HepG2 (cell line): Measurements from ENCODE around the gene SRP68. TPM values are rescaled to one million over a fixed set of nuclear protein-coding genes. Genes with fewer than 3 reads are reported as not detected.

ENCODE experiments used
- AGO2 ChIP-seq: fragments of 200-400 bp; formaldehyde crosslinking; optimal IDR thresholded peaks from 2 replicates; pipeline ENCODE3; 2017; ENCODE audit warnings: mild to moderate bottlenecking, low read depth, low read length, moderate library complexity
- GTF3A ChIP-seq: sonication (generic); formaldehyde crosslinking; conservative IDR thresholded peaks from 2 replicates; pipeline ENCODE4 v1.4.0; 2020; ENCODE audit warnings: mild to moderate bottlenecking, missing genetic modification reagents
- JUNB ChIP-seq: sonication (generic); formaldehyde crosslinking; IDR thresholded peaks from 2 replicates; pipeline ENCODE4 v1.8.0; 2022; ENCODE audit warnings: missing genetic modification reagents, mild to moderate bottlenecking, borderline replicate concordance
- KDM5B ChIP-seq: sonication (generic); formaldehyde crosslinking; IDR thresholded peaks from 2 replicates; pipeline ENCODE4 v1.4.0; 2020; ENCODE audit warnings: missing genetic modification reagents, mild to moderate bottlenecking, borderline replicate concordance
- MIER2 ChIP-seq: IDR thresholded peaks from 2 replicates; pipeline ENCODE4 v1.6.1; 2016; ENCODE audit warnings: missing biosample characterization, missing genetic modification reagents
- SIX1 ChIP-seq: sonication (generic); formaldehyde crosslinking; IDR thresholded peaks from 2 replicates; pipeline ENCODE4 v1.4.0; 2020; ENCODE audit warnings: missing genetic modification reagents, borderline replicate concordance
- SRY ChIP-seq: sonication (generic); formaldehyde crosslinking; IDR thresholded peaks from 2 replicates; pipeline ENCODE4 v1.8.0; 2022; ENCODE audit warnings: mild to moderate bottlenecking, missing genetic modification reagents
- TSC22D2 ChIP-seq: sonication (generic); formaldehyde crosslinking; IDR thresholded peaks from 2 replicates; pipeline ENCODE4 v1.5.1; 2020; ENCODE audit warnings: missing genetic modification reagents, mild to moderate bottlenecking, borderline replicate concordance
- ZNF180 ChIP-seq: sonication (generic); formaldehyde crosslinking; IDR thresholded peaks from 2 replicates; pipeline ENCODE4 v1.4.0; 2020; ENCODE audit warnings: low read depth, missing genetic modification reagents, borderline replicate concordance
- ZNF329 ChIP-seq: sonication (generic); formaldehyde crosslinking; IDR thresholded peaks from 2 replicates; pipeline ENCODE4 v1.9.0; 2021; ENCODE audit warnings: low read depth, mild to moderate bottlenecking, missing genetic modification reagents
- ZNF335 ChIP-seq: sonication (generic); formaldehyde crosslinking; IDR thresholded peaks from 2 replicates; pipeline ENCODE4 v1.4.0; 2020; ENCODE audit warnings: missing genetic modification reagents
- ZNF619 ChIP-seq: sonication (generic); formaldehyde crosslinking; IDR thresholded peaks from 2 replicates; pipeline ENCODE4 v1.4.0; 2020; ENCODE audit warnings: mild to moderate bottlenecking, missing genetic modification reagents
- ZNF629 ChIP-seq: sonication (generic); formaldehyde crosslinking; conservative IDR thresholded peaks from 2 replicates; pipeline ENCODE4 v1.5.0; 2020; ENCODE audit warnings: missing genetic modification reagents
- polyA plus RNA-seq, 8 experiments: library from polyadenylated mRNA; depleted of rRNA in 3 of 8; stranded (reverse) in 7 of 8; unstranded in 1 of 8; fragments of >200 nt; fragmentation: Illumina TruSeq in 4 of 8; extraction: Trizol in 4 of 8; gene quantifications; 2 replicates each; pipeline versions ENCODE4 v1.2.1 to v1.2.3, GENCODE V29; 2011 to 2016; ENCODE audit warnings: low read depth in 4 of 8, missing spikeins in 1 of 8, mixed read lengths in 1 of 8; ENCODE audit not compliant: insufficient read depth in 1 of 8
- total RNA-seq, 5 experiments: library from RNA; depleted of rRNA; stranded (reverse); fragments of >200 nt; fragmentation: Illumina TruSeq; extraction: Trizol; gene quantifications; 2 replicates each; pipeline ENCODE4 v1.2.3, GENCODE V29; 2016; ENCODE audit warnings: low read depth in 1 of 5
- TF ChIP-seq, protein P1 (sequence below): sonication (generic); formaldehyde crosslinking; IDR thresholded peaks from 2 replicates; pipeline ENCODE4 v1.4.0; 2020; ENCODE audit warnings: mild to moderate bottlenecking, missing genetic modification reagents
- TF ChIP-seq, protein P2 (sequence below): sonication (generic); formaldehyde crosslinking; conservative IDR thresholded peaks from 2 replicates; pipeline ENCODE4 v1.4.0; 2020; ENCODE audit warnings: missing genetic modification reagents
- TF ChIP-seq, protein P3 (sequence below): sonication (generic); formaldehyde crosslinking; IDR thresholded peaks from 2 replicates; pipeline ENCODE4 v1.5.1; 2020; ENCODE audit warnings: missing genetic modification reagents, mild to moderate bottlenecking, borderline replicate concordance
- TF ChIP-seq, protein P4 (sequence below): sonication (generic); formaldehyde crosslinking; IDR thresholded peaks from 2 replicates; pipeline ENCODE4 v1.9.0; 2021; ENCODE audit warnings: missing genetic modification reagents, borderline replicate concordance
- TF ChIP-seq, protein P5 (sequence below): sonication (generic); formaldehyde crosslinking; IDR thresholded peaks from 2 replicates; pipeline ENCODE4 v1.4.0; 2020; ENCODE audit warnings: missing genetic modification reagents
- TF ChIP-seq, protein P6 (sequence below), 2 experiments: fragments of 450-650 bp in 1 of 2; sonication (generic) in 1 of 2; formaldehyde crosslinking; IDR thresholded peaks; 2 replicates each; pipeline versions ENCODE4 v1.5.0 to v1.8.0; 2020 to 2022; ENCODE audit warnings: mild to moderate bottlenecking in 1 of 2, missing genetic modification reagents in 1 of 2

Gene SRP68
- total and polyA plus RNA-seq, 2 of the 13 experiments (the other 11 are each of a cell fraction or from before 2014, with no cell fraction given), result 39.8 to 74.3 TPM

DNA sequence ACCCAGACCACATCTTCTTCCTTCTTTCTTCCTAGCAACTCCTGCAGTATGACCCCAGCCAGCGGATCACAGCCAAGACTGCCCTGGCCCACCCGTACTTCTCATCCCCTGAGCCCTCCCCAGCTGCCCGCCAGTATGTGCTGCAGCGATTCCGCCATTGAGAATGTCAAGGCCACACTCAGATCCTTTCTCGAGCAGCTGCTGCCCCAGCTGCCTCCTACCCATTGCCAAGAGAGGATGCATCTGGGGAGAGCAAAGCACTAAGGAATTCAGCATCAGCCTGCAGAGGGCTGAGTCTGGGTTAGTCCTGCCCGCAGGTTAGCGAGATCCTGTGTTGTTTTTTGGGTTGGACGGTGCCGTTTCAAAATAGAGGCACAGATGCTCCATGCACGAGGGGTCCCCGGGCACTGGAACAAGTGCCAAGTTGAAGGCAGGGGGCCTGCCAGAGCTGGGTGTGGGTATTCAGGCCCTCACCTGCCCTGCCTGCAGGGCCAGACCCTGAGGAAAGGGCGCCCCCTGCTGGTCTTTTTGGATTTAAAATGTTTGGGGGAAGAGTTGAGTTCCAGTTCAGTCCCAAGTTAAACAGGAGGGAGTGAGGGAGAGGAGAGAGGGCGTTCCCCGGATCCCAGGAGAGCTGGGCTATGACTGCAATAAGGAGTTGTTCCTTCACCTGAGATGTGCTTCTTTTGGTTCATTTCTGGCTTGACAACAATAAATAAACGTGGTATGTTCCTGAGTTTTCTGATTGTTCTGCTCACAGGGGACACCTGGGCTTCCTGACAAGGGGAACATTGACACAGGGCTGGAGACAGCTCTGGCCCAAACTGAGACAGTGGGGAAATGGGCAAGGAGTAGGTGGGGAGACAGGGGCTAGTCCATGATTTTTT, 66.8 kb downstream of the SRP68 start (continued):
- TF ChIP-seq, protein P1, sequence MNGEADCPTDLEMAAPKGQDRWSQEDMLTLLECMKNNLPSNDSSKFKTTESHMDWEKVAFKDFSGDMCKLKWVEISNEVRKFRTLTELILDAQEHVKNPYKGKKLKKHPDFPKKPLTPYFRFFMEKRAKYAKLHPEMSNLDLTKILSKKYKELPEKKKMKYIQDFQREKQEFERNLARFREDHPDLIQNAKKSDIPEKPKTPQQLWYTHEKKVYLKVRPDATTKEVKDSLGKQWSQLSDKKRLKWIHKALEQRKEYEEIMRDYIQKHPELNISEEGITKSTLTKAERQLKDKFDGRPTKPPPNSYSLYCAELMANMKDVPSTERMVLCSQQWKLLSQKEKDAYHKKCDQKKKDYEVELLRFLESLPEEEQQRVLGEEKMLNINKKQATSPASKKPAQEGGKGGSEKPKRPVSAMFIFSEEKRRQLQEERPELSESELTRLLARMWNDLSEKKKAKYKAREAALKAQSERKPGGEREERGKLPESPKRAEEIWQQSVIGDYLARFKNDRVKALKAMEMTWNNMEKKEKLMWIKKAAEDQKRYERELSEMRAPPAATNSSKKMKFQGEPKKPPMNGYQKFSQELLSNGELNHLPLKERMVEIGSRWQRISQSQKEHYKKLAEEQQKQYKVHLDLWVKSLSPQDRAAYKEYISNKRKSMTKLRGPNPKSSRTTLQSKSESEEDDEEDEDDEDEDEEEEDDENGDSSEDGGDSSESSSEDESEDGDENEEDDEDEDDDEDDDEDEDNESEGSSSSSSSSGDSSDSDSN (CRISPR knock-in tag), result no peak
- TF ChIP-seq, protein P2, sequence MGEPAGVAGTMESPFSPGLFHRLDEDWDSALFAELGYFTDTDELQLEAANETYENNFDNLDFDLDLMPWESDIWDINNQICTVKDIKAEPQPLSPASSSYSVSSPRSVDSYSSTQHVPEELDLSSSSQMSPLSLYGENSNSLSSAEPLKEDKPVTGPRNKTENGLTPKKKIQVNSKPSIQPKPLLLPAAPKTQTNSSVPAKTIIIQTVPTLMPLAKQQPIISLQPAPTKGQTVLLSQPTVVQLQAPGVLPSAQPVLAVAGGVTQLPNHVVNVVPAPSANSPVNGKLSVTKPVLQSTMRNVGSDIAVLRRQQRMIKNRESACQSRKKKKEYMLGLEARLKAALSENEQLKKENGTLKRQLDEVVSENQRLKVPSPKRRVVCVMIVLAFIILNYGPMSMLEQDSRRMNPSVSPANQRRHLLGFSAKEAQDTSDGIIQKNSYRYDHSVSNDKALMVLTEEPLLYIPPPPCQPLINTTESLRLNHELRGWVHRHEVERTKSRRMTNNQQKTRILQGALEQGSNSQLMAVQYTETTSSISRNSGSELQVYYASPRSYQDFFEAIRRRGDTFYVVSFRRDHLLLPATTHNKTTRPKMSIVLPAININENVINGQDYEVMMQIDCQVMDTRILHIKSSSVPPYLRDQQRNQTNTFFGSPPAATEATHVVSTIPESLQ (CRISPR knock-in tag), result peak; percentile 79; the same call in 1 of the 2 replicates
- no peak for TF ChIP-seq SIX1
- TF ChIP-seq ZNF629 (CRISPR knock-in tag), result no peak
- TF ChIP-seq MIER2, result no peak
- no peak for TF ChIP-seq GTF3A (CRISPR knock-in tag)
- TF ChIP-seq, protein P3, sequence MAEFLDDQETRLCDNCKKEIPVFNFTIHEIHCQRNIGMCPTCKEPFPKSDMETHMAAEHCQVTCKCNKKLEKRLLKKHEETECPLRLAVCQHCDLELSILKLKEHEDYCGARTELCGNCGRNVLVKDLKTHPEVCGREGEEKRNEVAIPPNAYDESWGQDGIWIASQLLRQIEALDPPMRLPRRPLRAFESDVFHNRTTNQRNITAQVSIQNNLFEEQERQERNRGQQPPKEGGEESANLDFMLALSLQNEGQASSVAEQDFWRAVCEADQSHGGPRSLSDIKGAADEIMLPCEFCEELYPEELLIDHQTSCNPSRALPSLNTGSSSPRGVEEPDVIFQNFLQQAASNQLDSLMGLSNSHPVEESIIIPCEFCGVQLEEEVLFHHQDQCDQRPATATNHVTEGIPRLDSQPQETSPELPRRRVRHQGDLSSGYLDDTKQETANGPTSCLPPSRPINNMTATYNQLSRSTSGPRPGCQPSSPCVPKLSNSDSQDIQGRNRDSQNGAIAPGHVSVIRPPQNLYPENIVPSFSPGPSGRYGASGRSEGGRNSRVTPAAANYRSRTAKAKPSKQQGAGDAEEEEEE (CRISPR knock-in tag), result no peak
- TF ChIP-seq ZNF180, result no peak
- peak; percentile 32; the same call in 1 of the 2 replicates for TF ChIP-seq KDM5B
- TF ChIP-seq ZNF619 (CRISPR knock-in tag), result peak; percentile 42; the same call in 1 of the 2 replicates
- TF ChIP-seq SRY, result no peak; the same call in 1 of the 2 replicates
- TF ChIP-seq TSC22D2 (CRISPR knock-in tag), result peak; percentile 56; the same call in 1 of the 2 replicates
- TF ChIP-seq, protein P4, sequence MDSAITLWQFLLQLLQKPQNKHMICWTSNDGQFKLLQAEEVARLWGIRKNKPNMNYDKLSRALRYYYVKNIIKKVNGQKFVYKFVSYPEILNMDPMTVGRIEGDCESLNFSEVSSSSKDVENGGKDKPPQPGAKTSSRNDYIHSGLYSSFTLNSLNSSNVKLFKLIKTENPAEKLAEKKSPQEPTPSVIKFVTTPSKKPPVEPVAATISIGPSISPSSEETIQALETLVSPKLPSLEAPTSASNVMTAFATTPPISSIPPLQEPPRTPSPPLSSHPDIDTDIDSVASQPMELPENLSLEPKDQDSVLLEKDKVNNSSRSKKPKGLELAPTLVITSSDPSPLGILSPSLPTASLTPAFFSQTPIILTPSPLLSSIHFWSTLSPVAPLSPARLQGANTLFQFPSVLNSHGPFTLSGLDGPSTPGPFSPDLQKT, result no peak
- TF ChIP-seq JUNB (CRISPR knock-in tag), result no peak
- peak; percentile 96 for TF ChIP-seq ZNF335 (CRISPR knock-in tag)
- TF ChIP-seq, protein P5, sequence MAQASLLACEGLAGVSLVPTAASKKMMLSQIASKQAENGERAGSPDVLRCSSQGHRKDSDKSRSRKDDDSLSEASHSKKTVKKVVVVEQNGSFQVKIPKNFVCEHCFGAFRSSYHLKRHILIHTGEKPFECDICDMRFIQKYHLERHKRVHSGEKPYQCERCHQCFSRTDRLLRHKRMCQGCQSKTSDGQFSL (CRISPR knock-in tag), result no peak
- no peak for TF ChIP-seq ZNF329 (CRISPR knock-in tag)
- TF ChIP-seq, protein P6, sequence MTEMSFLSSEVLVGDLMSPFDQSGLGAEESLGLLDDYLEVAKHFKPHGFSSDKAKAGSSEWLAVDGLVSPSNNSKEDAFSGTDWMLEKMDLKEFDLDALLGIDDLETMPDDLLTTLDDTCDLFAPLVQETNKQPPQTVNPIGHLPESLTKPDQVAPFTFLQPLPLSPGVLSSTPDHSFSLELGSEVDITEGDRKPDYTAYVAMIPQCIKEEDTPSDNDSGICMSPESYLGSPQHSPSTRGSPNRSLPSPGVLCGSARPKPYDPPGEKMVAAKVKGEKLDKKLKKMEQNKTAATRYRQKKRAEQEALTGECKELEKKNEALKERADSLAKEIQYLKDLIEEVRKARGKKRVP (CRISPR knock-in tag; IDR thresholded peaks at IDR 0.05), result no peak
- TF ChIP-seq AGO2, result peak; percentile 24
